GM18499 (cell line): ENCODE results near the gene IL15RA.

Source experiments
- ATAC-seq: cut with Tn5 transposase; IDR thresholded peaks from one replicate; pipeline ENCODE4 v1.9.1; 2021; ENCODE audit warnings: moderate number of reproducible peaks; ENCODE audit not compliant: insufficient read depth, unreplicated experiment

Gene IL15RA

DNA sequence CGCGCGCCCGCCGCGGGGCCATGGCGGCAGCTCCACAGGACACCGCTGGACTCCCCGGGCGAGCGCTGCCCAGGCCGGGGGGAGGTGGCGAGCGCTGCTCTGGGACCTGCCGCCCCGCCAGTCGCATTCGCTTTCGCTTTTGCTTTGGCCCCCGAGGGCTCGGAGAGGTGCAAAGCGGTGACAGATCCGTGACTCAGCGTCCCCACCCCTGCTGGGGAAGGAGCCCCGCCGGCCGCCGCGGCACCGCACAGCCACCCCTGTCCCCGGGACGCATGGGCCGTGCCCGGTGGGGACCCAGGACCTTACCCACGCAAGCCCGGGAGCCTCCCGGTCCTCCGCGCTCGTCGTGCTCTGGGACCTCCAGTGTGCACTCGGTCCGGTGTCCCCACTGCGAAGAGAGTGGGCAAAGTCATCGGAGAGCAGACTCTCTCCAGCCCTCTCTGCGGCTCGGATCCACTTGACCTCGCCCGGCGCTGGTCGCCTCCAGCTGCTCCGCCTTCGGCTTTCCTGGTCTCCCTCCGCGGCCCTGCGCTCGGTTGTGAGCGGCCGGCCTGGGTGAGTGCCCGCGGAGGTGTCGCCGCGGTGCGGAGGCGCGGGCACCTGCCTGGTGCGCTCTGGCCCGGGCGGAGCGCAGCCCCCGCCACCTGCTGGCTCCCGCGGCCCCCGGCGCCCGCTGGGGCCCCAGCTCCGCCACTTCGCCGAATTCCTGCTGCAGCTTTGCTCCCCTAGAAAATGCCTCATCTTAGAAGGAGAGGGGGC lies at the start of gene IL15RA:
Gene IL15RA (minus strand): TSS at position 73 of the 759 bp plus-strand sequence. CDS start 51 bp downstream, at position 22.
- ATAC-seq: peak; percentile 36

DNA sequence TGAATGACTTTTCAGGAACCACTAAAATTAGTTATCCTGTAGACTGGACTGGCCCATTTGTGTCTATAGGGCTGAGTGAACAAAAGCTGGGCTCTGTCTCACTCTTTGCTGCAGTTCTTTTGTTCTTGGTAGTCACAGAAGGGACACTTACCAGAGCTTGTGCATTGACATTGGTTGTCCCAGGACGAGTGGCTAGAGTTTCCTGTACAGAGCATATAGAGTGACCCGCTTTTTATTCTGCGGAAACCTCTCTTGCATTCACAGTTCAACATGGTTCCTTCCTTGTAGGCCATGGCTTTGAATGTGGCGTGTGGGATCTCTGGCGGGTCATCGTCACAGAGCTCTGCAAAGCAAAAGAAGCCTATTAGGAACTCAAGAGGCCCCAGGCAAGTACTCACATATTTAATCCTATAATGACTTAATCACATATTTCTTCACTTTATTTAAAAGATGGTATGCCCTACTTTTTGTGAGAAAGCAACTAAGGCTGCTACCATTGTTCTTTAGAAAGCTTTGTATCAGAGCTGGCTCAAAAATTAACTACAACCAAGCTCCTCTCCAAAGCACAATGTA lies 48.4 kb upstream of the IL15RA start:
- ATAC-seq: no peak

- no peak for ATAC-seq
Measured at GRCh38 chr10:6024334-6024682, 47.0 kb upstream of the IL15RA start.

- ATAC-seq: no peak
Measured at GRCh38 chr10:6023661-6024333, 46.5 kb upstream of the IL15RA start.

DNA sequence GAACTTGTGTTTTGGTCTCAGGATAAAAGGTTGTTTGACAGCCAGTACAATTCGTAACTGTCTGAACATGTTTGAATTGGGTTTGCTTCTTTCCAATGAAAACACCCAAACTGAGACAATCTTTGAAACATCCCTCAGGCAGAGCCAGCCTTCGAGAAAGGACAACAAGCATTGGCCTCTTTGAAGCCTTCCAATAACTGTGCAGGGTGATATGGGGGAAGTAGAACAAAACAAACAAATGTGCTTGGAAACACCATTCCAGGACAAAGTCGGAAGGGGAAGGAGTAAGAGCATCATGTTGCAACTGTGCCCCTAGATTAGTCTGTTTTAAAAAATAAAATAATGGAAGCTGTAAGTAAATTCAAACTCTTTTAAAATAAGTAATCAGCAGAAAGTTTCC lies 45.3 kb upstream of the IL15RA start:
- ATAC-seq: no peak

GRCh38 chr10:6020826-6021225 lies 43.5 kb upstream of the IL15RA start:
- ATAC-seq: no peak

GRCh38 chr10:6019796-6020195 lies 42.5 kb upstream of the IL15RA start:
- no peak for ATAC-seq

DNA sequence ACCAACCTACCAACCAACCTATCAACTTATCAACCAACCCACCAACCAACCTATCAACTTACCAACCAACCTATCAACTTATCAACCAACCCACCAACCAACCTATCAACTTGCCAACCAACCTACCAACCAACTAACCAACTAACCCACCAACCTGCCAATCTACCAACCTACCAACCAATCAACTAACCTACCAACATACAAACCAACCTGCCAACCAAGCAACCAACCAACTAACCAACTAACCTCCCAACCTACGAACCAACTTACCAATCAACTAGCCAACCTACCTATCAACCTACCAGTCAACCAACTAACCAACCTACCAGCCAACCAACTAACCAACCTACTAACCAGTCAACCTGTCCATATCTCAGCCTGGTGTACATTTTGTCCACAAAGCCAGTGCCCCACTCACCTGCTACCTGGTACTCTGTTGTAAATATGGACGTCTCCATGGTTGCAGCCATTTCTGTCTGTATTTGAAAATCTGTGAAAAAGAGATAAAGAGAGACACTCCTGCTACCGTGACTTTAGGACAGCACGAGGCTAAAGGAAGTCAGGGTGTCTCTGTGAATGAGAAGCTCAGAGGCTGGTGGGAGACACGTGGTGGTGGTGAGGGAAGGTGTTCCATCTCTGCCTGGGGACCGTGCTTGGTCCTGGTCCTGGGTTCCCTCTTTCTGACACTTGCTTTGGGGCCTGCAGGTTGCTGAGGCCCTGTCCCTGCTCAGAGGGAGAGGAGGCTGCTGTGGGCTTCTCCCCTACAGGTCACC lies 41.9 kb upstream of the IL15RA start:
- no peak for ATAC-seq

DNA sequence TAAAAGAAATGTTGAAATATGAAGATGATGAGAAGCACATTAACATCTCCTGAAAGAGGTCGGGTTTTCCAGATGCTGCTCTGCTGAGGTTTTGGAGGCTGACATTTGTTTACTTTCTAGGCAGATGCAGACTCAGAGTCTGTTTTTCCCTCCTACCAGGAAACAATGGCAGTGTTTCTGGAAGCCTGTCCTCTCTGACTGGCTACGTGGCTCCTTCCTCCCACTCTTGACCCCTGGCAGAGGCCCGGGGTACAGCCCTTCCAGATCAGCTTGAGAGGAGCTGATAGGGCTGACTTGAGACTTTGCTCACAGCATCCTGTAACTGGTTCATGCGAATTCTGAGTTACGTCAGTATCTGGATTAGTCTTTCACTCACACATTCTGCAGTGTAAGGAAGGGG lies 41.1 kb upstream of the IL15RA start:
- no peak for ATAC-seq

- no peak for ATAC-seq
Measured at GRCh38 chr10:6017781-6018354, 40.5 kb upstream of the IL15RA start.

DNA sequence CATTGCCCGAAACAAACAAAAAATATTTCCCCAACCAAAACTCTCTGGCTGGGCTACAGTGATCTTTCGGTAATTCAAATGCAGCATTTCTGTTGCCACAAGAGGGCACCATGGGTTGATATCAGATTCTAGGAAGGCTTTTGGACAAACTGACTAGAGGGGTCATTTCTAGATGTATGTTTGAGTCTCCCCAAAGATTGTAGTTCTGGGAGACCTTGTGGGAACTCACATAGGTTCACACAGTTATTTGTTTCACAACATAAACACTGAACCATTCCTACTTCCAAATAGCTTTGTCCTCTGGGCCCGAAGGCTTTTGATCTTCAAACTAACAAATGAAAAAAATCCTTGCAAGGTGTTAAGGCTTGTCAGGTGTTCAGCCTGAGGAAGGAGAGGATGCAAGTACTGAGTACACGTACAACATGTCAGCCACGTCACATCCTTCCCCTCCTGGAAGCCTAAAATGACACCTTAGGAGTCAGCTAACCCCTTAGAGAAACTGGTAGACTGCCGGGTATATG lies 37.0 kb upstream of the IL15RA start:
- ATAC-seq: no peak

DNA sequence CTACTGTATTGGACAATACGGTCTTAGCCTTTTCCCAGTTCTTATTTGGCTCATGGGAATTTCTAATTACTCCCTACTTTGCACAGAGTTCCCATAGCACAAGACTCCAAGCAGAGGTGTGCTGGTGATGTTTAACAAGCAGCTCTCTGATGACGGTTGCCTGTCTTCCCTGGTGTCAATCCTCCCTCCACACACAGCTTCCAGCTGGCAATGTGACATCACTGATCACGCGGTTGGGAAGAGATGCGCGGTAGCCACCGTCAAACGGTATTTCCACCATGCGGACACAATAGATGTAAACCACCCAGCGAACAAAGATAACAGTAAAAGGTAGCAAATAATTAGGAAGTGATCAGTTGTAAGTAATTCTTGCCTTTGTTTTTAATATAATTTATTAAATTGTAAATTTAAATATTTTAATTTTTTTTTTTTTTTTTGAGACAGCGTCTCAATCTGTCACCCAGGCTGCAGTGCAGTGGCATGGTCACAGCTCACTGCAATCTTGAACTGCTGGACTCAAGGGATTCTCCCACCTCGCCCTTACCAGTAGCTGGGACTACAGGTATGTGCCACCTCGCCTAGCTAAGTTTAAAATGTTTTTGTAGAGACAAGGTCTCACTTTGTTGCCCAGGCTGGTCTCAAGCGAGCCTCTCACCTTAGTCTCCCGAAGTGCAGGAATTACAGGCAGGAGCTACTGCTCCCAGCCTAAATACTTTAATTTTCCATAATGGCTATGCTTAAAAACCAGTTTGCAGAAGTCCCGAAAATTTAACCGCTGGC lies 36.3 kb upstream of the IL15RA start:
- ATAC-seq: no peak

GRCh38 chr10:6012121-6012905 lies 35.0 kb upstream of the IL15RA start:
- ATAC-seq: no peak

- ATAC-seq: no peak
Measured at GRCh38 chr10:6011558-6011957, 34.2 kb upstream of the IL15RA start.

GRCh38 chr10:6010569-6010968 lies 33.2 kb upstream of the IL15RA start:
- no peak for ATAC-seq

GRCh38 chr10:6009961-6010360 lies 32.6 kb upstream of the IL15RA start:
- no peak for ATAC-seq

GRCh38 chr10:6009150-6009549 lies 31.8 kb upstream of the IL15RA start:
- no peak for ATAC-seq

DNA sequence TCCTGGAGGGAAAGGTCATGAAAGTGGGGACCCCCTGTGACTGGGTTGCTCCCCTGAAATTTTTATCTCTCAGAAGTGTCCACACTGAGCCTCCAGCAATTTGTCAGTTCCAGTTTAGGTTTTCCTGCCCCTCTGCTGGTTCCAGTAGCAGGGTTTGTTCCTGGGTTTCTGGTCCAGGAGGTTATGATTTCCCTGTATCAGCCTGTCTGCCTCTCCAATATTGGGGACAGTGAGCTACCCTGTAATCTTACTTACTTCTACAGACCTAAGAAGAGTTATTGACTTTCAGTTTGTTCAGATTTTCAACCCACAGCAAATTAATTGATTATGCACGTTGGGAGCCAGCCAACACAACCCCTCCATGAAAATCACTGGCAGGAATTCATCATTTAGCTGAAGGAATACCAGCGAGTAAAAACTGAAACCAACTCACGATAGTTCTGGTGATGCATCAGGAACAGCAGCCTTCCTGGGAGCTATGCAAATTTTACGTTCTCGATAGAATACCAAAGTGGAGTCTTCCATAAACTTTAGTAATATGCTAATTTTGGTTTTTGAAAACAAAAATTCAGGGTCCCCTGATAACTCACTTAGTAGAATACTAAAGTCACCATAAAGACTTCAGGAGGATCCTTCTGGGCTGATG lies 31.3 kb upstream of the IL15RA start:
- ATAC-seq: no peak
